ES-I3 (cell line): ENCODE results near the gene ANKRD66.

ENCODE experiments used
- H3K36me3 ChIP-seq: 2 replicates; pipeline ENCODE4 v1.6.1; 2013; ENCODE audit warnings: mild to moderate bottlenecking, low read length, control low read depth, moderate library complexity; ENCODE audit not compliant: insufficient read depth
- H3K4me1 ChIP-seq: 2 replicates; pipeline ENCODE4 v1.6.1; 2013; ENCODE audit warnings: mild to moderate bottlenecking, control low read depth, low read length; ENCODE audit not compliant: insufficient read depth
- H3K9ac ChIP-seq: 2 replicates; pipeline ENCODE4 v1.6.1; 2013; ENCODE audit warnings: low read depth, mild to moderate bottlenecking, low read length, moderate library complexity
- H3K9me3 ChIP-seq: 2 replicates; pipeline ENCODE4 v1.6.1; 2013; ENCODE audit warnings: mild to moderate bottlenecking, low read length, moderate library complexity; ENCODE audit not compliant: control insufficient read depth, insufficient read depth

ANKRD66 gene

GRCh38 chr6:46746696-46747095 is at the start of gene ANKRD66:
Gene ANKRD66, plus strand, starts transcription at chr6:46746933. Its CDS starts 5,016 bp downstream, at chr6:46751949.
- Histone ChIP-seq H3K4me1 (peaks cover 6% of the 10 kb centered on the region; the same call in 1 of the 2 replicates), H3K36me3 (no peaks in the 10 kb centered on the region), H3K9me3 (no peaks in the 10 kb centered on the region), H3K9ac (no peak within 1 kb of the TSS)

- Histone ChIP-seq H3K9me3 (no peaks in the 10 kb centered on the region), H3K4me1 (no peaks in the 10 kb centered on the region; the same call in 1 of the 2 replicates), H3K36me3 (no peaks in the 10 kb centered on the region), H3K9ac (no peak overlapping the region)
Measured at GRCh38 chr6:46699970-46700369, 46.8 kb upstream of the ANKRD66 start.

- Histone ChIP-seq H3K4me1 (no peaks in the 10 kb centered on the region; the same call in 1 of the 2 replicates), H3K9me3 (no peaks in the 10 kb centered on the region), H3K9ac (no peak overlapping the region), H3K36me3 (no peaks in the 10 kb centered on the region)
Measured at GRCh38 chr6:46704562-46704961, 42.2 kb upstream of the ANKRD66 start.

- no peaks in the 10 kb centered on the region; the same call in 1 of the 2 replicates for H3K4me1 ChIP-seq
- no peaks in the 10 kb centered on the region for H3K36me3 ChIP-seq
- H3K9ac ChIP-seq, result no peak overlapping the region
- H3K9me3 ChIP-seq, result no peaks in the 10 kb centered on the region
Measured at GRCh38 chr6:46706464-46706863, 40.3 kb upstream of the ANKRD66 start.

GRCh38 chr6:46711491-46711890 is 35.2 kb upstream of the ANKRD66 start:
- no peaks in the 10 kb centered on the region for H3K36me3 ChIP-seq
- H3K9ac ChIP-seq, result no peak overlapping the region
- H3K4me1 ChIP-seq, result no peaks in the 10 kb centered on the region
- no peaks in the 10 kb centered on the region for H3K9me3 ChIP-seq

GRCh38 chr6:46715141-46715540 is 31.6 kb upstream of the ANKRD66 start:
- Histone ChIP-seq H3K36me3 (no peaks in the 10 kb centered on the region), H3K9ac (no peak overlapping the region), H3K4me1 (no peaks in the 10 kb centered on the region), H3K9me3 (no peaks in the 10 kb centered on the region)

- Histone ChIP-seq H3K36me3 (no peaks in the 10 kb centered on the region), H3K9me3 (no peaks in the 10 kb centered on the region), H3K4me1 (no peaks in the 10 kb centered on the region), H3K9ac (no peak overlapping the region)
Measured at GRCh38 chr6:46719099-46719498, 27.6 kb upstream of the ANKRD66 start.

- H3K36me3 ChIP-seq, result no peaks in the 10 kb centered on the region
- H3K4me1 ChIP-seq, result no peaks in the 10 kb centered on the region
- H3K9me3 ChIP-seq, result no peaks in the 10 kb centered on the region
- H3K9ac ChIP-seq, result no peak overlapping the region
Measured at GRCh38 chr6:46720401-46720800, 26.3 kb upstream of the ANKRD66 start.

GRCh38 chr6:46729787-46730326 is 16.9 kb upstream of the ANKRD66 start:
- Histone ChIP-seq H3K9ac (no peak overlapping the region), H3K9me3 (no peaks in the 10 kb centered on the region), H3K36me3 (no peaks in the 10 kb centered on the region), H3K4me1 (peaks cover 9% of the 10 kb centered on the region)

- Histone ChIP-seq H3K9ac (no peak overlapping the region), H3K4me1 (peaks cover 9% of the 10 kb centered on the region), H3K36me3 (no peaks in the 10 kb centered on the region), H3K9me3 (no peaks in the 10 kb centered on the region)
Measured at GRCh38 chr6:46730921-46731461, 15.7 kb upstream of the ANKRD66 start.

- H3K9ac ChIP-seq, result no peak overlapping the region
- no peaks in the 10 kb centered on the region for H3K9me3 ChIP-seq
- H3K36me3 ChIP-seq, result no peaks in the 10 kb centered on the region
- peaks cover 9% of the 10 kb centered on the region for H3K4me1 ChIP-seq
Measured at GRCh38 chr6:46733341-46733801, 13.4 kb upstream of the ANKRD66 start.

GRCh38 chr6:46734867-46735719 is 11.6 kb upstream of the ANKRD66 start, which contains the start of gene PLA2G7:
Gene PLA2G7, minus strand, starts transcription at chr6:46735375. Its CDS starts 12,484 bp downstream, at chr6:46722891.
- H3K4me1 ChIP-seq, result peaks cover 4% of the 10 kb centered on the region; the same call in 1 of the 2 replicates
- no peaks in the 10 kb centered on the region for H3K9me3 ChIP-seq
- H3K9ac ChIP-seq, result peak within 1 kb of the TSS; percentile 72
- no peaks in the 10 kb centered on the region for H3K36me3 ChIP-seq

GRCh38 chr6:46735720-46736031 is 11.1 kb upstream of the ANKRD66 start:
- Histone ChIP-seq H3K4me1 (peaks cover 7% of the 10 kb centered on the region), H3K9me3 (no peaks in the 10 kb centered on the region), H3K9ac (peak overlapping the region; percentile 72), H3K36me3 (no peaks in the 10 kb centered on the region)

- Histone ChIP-seq H3K36me3 (no peaks in the 10 kb centered on the region), H3K9me3 (no peaks in the 10 kb centered on the region), H3K9ac (no peak overlapping the region), H3K4me1 (peaks cover 8% of the 10 kb centered on the region)
Measured at GRCh38 chr6:46736906-46737305, 9.8 kb upstream of the ANKRD66 start.

- no peak overlapping the region for H3K9ac ChIP-seq
- H3K9me3 ChIP-seq, result no peaks in the 10 kb centered on the region
- no peaks in the 10 kb centered on the region for H3K36me3 ChIP-seq
- H3K4me1 ChIP-seq, result peaks cover 8% of the 10 kb centered on the region
Measured at GRCh38 chr6:46741482-46741881, 5.3 kb upstream of the ANKRD66 start.
